Superior temporal gyrus (tissue), 1 donor: ENCODE measurements around the gene C14orf132.
"Not testable (repeated sequence)": the region's sequence is repeated elsewhere in the genome, so short reads cannot be mapped to it uniquely, and the experiment has no call there.

Experiments
- DNase-seq: peaks from one replicate; pipeline ENCODE4 v3.0.0-alpha.2; 2016; ENCODE audit errors: extremely low spot score

The C14orf132 gene

GRCh38 chr14:96038920-96039632 is at the start of gene C14orf132:
Gene C14orf132 (plus strand): TSS chr14:96039362. CDS start chr14:96039501, 139 bp downstream.
- DNase-seq = peak; percentile 73

- DNase-seq = peak; percentile 92
Observed at GRCh38 chr14:95993768-95994592, 45.2 kb upstream of the C14orf132 start.

GRCh38 chr14:95994593-95994928 is 44.6 kb upstream of the C14orf132 start:
- DNase-seq = no peak

GRCh38 chr14:95998656-95999055 is 40.5 kb upstream of the C14orf132 start:
- peak; percentile 69 for DNase-seq

- DNase-seq = no peak
Observed at GRCh38 chr14:96001866-96002497, 37.2 kb upstream of the C14orf132 start.

- DNase-seq = no peak
Observed at GRCh38 chr14:96002498-96002884, 36.7 kb upstream of the C14orf132 start.

GRCh38 chr14:96011131-96011530 is 28.0 kb upstream of the C14orf132 start:
- DNase-seq = no peak

GRCh38 chr14:96011607-96012006 is 27.6 kb upstream of the C14orf132 start:
- DNase-seq = no peak

GRCh38 chr14:96012757-96013156 is 26.4 kb upstream of the C14orf132 start:
- DNase-seq = not testable (repeated sequence)

GRCh38 chr14:96014176-96014575 is 25.0 kb upstream of the C14orf132 start:
- DNase-seq = no peak

GRCh38 chr14:96016501-96017160 is 22.5 kb upstream of the C14orf132 start:
- no peak for DNase-seq

GRCh38 chr14:96017882-96018281 is 21.3 kb upstream of the C14orf132 start:
- no peak for DNase-seq

GRCh38 chr14:96027431-96028355 is 11.5 kb upstream of the C14orf132 start:
- no peak for DNase-seq

- DNase-seq = no peak
Observed at GRCh38 chr14:96029089-96029645, 10.0 kb upstream of the C14orf132 start.

GRCh38 chr14:96030108-96030760 is 8.9 kb upstream of the C14orf132 start:
- DNase-seq = no peak

- no peak for DNase-seq
Observed at GRCh38 chr14:96031691-96032090, 7.5 kb upstream of the C14orf132 start.

- DNase-seq = no peak
Observed at GRCh38 chr14:96035456-96035855, 3.7 kb upstream of the C14orf132 start.

GRCh38 chr14:96037891-96038557 is 1.1 kb upstream of the C14orf132 start:
- no peak for DNase-seq

- DNase-seq = no peak
Observed at GRCh38 chr14:96038558-96038919, 623 bp upstream of the C14orf132 start.
